ENCODE data around the gene HOXC11.

Gene HOXC11

DNA sequence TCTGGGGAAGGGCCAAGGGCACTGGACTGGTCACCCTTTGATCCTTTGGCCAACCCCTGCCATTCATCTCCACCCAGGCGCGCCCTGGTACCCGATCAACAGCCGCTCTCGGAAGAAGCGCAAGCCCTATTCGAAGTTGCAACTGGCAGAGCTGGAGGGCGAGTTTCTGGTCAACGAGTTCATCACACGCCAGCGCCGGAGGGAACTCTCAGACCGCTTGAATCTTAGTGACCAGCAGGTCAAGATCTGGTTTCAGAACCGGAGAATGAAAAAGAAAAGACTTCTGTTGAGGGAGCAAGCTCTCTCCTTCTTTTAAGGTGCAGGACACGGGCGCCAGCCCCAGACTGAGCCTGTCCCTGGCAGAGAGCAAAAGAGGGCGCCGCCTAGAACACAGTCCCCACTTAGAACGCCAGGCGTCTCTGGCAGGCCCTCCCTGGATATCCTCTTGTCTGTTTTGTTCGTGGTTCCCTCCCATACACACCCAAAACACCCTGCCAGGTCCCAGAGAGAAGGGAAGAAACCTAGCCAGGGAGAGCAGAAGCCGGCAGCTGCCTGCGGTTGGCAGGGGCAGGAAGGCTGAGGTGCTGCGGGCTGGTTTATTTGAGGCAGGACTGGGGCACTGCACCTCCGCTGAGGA, 16.6 kb upstream of the HOXC11 start:
- in situ Hi-C loops (cut with MboI; ENCODE audit: low sequenced_read_pairs): no loop called here

DNA sequence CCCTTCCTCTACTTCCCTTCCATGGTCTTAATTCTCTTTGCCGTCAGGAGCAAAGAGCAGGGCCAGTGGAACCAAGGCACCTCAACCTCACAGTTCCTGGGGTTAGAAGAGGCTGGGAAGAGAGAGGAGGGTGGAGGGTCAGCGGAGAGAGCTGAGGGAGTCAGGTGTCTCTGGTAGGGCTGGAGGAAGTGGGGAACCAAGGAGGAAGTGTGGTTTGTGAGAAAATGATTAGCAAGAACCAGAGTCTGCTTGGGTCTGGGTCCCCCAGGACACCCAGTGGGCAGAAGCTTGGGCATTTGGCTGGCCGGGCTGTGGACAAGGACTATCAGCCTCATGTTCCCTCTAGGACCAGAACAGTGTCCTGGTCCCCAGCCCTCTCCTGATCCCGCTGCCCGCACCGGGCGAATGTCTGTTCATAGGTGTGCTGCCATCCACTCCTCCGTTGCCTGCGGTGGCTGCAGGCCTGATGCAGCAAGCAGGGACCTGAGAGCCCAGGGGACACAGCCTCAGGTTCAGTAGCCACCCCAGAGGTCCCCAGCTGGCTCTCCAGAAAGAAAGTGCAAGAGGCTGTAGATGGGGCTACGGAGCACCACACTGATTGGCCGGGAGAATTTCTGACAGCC, 15.9 kb upstream of the HOXC11 start:
- in situ Hi-C loops (cut with MboI; ENCODE audit: low sequenced_read_pairs): no loop called here

DNA sequence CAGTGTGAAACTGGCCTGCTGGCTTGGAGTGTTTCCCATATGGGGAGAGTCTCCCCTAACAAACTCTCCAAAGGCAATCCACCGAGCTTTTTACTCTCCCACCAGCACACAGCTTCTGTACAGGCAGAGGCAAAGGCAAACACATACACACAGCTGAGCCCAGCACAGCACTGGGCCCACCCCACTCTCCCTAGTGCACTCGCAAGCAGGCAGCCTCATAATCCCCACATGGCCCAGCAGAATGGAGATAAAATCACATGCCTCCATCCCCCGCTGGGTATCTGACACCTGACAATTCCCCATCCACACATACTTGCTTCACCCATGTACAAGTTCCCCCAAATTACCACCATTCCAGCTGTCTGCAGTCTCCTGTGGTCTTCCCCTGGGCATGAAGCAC, 14.8 kb upstream of the HOXC11 start:
- in situ Hi-C loops (cut with MboI; ENCODE audit: low sequenced_read_pairs): no loop called here

DNA sequence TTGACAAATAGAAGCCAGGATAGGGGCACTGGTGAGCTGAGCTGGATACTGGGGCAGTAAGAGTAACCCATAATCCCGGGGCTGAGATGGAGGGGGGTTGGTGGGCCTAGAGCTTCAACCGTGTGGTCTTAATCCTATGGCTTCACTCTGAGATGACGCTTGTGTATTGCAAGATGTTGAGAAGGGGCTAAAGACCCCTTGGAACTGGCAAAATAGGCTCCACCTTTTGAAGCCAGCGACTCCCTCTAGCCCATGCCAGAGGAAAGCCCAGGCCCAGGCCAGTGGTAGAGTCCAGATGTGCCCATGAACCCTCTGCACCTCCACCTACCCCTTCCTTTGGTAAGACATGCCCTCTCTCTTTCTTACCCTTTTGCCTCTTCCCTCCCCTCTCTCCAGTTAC, 13.6 kb upstream of the HOXC11 start:
- in situ Hi-C loops (cut with MboI; ENCODE audit: low sequenced_read_pairs): no loop called here

DNA sequence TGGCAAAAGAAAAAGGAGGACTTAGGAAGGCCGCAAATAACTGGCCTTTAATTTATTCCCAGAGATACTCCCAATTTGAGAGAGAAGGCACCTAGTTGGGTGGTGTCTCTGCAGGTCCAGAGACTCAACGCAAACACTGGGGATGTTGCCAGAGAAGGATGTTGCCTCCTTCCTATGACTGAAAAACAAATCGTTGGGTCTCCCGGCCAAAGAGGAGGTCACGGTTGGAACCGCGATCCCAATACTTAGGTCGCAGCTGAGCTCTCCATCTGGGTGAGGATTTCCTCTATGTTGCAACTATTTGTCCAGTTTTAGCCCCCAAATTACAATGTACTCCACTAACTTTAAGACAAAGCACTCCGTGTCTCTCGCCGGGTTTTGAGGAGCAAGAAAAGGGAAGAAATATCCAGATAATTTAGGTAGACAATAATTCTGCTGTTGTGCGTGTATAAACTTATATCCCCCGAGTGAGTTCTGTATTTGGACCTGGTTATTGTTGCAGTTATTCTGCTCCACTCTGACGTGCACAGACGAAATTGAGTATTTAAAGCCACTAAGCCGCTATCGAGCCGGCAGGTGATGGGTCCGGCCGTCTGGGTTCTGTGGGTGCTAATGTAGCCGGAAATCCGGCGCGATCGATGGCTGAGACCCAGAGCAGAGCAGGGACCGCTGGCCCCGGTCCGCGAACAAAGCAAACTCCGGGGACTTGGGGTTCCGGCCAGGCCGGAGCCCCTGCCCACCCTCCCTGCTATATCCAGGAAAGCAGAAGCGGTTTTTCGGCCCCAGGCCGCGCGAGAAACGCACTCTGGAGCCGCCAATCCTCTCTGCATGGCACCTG, 12.5 kb upstream of the HOXC11 start:
- in situ Hi-C loops (cut with MboI; ENCODE audit: low sequenced_read_pairs): no loop called here

DNA sequence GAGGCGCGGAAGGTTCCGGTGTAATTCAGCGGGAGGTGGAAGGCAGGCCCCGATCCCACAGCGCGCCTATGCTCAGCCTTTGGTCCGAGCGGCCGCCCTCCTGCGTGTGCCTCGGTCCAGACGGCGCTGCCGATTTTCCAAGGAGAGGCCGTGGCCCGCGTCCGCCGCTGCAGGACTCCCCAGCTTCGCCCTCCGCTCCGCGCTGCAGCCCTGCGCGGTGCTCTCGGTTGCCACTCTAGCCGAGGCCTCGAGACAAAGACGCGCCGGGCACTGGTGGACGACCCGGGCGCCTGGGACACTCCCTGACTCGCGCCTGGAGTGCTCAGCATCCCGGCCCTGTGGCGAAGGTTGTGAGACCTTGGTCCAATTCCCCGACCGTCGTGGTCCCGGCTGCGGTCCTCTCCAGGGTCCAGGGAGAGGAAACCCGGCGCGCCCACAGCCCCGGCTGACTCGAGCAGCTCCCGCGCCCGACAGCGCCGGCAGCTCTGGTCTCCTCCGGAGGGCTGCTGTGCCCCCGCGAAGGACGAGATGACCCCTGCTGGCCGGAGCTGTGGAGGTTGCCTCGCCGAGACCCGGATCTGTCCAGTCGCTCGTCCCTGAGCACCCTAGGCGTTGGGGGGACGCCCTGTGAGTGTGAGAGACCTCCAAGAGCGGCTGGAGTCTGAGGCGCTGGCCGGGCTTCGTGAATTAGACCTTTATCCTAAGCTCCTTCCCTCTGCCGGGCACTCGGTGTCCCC, 11.7 kb upstream of the HOXC11 start:
- in situ Hi-C loops (cut with MboI; ENCODE audit: low sequenced_read_pairs): no loop called here

DNA sequence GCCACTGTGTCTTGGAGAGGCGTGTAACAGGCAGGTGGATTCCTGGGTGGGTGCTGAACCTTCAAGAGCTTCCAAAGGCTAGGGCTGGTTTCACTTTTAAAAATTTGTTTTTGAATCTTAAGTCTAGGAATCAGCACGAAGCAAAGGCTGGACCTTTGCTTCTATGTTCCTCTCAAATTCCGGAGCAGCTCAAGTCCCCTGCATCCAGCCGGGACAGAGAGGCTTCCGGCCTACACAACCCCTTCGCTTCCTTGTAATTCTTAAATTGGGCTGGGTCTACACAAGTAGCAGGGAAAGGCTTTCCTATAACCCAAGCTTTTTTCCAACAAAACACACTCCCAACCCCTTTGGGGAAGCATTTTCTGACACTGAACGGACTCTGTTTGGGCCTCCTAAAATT, 9.9 kb upstream of the HOXC11 start:
- in situ Hi-C loops (cut with MboI; ENCODE audit: low sequenced_read_pairs): no loop called here

DNA sequence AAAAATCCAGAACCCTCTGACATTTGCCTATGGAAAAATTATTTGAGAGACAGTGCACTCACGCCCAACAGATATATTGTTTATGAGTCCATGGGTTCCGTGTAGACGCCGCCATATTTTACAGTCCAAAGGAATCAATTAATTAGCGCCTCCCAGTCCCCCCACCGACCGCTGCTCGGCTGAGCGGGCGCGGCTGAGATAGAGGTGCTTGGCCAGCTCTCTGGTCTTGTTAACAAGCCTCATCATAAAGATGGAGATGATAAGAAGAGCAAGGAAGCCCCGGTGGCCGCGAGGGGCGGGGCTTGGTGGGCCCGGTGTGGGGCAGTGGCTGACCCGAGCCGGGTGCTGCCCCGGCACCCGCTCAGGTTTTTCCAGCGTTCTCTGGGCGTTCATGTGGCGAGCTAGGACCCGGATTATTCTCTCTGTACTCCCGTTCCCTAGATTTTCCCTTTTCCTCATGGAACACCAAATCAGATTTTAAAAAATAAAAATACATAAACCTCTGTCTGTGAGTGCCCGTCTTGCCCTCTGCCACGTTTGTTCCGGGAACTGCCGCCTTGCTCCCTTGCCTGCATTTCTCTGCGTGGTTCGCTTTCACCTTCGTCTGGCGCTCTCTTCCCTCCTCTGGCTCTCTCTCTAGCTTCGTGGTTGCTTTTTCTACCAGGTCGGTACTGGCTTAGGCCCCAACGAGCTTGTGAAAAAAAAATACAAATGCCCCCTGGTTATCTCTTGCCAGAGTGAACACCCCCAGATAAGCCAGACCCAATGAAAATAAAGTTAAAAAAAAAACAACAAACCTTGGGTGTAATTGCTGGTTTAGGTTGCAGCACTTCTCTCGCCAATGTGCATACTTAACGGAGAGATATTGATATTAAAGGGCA, 9.3 kb upstream of the HOXC11 start:
- in situ Hi-C loops (cut with MboI; ENCODE audit: low sequenced_read_pairs): no loop called here

DNA sequence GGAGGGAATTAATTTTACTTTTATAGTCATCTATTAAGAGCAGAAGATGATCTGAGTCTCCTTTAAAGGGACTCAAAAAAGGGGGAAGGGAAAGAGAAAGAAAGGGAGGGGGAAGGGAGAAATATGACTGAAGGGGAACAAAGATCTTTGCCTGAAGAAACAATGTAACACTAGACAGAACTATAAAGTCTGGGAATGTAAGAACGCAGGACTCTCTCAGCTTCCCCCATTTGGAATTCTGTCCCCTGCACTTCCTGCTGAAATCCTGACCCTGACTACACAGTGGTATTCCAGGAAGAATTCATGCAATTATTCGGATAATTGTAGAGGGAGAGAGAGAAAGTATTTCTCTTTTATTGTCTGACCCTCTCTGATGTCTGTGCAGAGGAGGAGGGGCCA, 8.6 kb upstream of the HOXC11 start:
- in situ Hi-C loops (cut with MboI; ENCODE audit: low sequenced_read_pairs): no loop called here

DNA sequence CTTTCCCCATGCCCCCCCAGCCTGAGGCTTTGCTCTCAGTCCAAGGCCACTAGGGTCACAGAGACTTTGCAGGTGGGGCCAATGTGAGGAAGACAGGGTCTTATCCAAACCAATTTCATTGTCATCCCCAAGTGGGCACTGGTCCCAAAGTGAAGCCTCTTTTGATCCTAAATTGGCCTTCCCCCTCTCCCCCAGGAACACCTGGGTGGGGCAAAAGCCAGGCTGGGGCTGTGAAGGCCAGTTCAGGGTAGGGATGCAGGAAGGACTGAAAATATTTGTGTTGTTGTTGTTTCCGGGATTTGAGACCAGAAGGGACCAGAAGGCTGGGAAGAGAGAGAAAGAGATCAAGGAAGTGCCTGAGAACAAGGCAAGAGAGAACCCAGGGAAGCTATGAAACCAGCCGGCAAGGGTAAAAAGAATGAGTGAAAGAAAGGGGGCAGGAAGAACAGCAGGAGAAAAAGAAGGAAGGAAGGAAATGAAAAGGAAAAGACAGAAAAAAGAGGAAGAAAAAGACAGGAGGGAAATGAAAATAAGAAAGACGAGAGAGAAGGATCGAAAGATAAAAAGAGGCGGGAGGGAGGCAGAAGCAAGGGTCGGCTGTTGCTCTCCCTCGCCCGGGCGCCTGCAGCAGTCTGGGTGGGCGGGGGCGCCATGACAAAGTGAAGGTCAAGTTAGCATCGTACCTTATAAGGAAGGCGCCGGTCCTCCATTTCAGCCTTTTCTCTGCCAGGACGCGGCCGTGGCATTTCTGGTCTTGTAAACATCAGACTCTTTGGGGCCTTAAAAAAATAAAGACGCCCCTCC, 7.4 kb upstream of the HOXC11 start:
- in situ Hi-C loops (cut with MboI; ENCODE audit: low sequenced_read_pairs): no loop called here

DNA sequence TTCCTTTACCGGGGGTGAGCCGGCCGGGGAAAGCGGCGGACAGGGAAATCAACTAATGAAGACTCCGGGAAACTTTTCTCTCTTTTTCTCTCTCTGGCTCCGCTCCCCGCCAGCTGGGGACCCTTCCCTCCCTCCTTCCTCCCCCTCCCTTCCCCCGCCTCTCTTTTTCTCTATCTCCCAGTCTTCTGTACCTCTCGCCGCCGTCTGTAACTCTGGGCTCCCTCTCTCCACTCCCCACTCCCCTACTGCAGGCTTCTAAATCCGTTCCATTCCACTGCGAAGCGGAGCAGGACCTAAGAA, 6.9 kb upstream of the HOXC11 start:
- in situ Hi-C loops (cut with MboI; ENCODE audit: low sequenced_read_pairs): no loop called here

DNA sequence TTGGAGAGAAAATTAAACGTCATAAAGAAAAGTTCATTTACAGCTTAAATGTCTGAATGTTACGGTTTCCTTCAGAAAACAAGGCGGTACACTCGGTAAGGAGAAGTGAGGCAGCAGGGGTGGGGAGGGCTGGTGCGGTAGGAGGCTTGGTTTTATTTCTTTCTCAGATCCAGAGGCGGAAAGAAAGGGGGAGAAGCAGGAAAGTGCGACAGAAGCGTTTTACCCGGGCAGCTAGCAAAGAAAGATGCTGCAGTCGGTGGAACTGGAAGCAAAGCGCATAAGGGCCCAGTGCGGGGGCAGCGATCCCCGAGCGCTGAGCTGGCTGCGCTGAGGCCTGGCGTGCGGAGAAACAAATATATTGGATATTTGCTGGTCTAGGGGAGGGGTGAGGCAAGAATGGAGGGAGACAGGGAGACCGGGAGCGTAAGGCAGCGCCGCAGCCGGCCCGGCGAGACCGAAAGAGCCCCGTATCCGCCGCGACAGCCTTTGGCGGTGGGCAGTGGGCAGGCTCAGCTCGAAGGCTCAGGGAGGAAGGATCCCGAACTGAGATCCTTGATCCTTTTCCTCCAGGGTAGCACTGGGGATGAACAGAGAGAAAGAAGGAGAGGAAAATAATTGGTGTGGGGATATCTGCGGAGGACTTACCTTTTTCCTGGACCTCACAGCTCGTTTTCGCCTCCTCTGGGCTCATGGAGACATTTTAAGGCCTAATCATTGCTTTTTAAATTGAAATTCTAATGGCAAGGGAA, 6.4 kb upstream of the HOXC11 start:
- in situ Hi-C loops (cut with MboI; ENCODE audit: low sequenced_read_pairs): no loop called here

DNA sequence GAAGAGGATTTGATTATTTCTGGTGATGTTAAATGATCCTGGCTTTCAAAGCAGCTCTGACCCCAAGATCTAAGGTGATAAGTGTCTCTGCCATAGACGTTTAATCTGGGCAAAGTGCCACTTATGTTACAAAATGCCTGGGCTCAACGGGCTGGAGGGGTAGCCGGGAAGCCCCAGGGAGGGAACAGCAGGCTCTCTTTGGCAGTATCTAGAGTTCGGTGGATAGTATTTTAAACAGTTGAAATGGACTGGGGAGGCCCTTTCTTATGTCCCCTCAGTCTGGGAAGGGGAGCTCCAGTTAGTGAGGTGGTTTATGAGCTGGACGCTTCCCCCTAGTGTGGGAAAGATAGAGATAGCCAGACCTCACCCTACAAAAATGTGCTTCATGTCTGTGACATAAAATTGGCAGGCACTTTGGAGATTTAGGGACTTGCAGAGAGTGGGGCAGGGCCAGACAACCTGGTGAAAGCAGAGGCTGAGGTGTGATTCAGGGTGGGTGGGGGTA, 5.5 kb upstream of the HOXC11 start:
- in situ Hi-C loops (cut with MboI; ENCODE audit: low sequenced_read_pairs): no loop called here

DNA sequence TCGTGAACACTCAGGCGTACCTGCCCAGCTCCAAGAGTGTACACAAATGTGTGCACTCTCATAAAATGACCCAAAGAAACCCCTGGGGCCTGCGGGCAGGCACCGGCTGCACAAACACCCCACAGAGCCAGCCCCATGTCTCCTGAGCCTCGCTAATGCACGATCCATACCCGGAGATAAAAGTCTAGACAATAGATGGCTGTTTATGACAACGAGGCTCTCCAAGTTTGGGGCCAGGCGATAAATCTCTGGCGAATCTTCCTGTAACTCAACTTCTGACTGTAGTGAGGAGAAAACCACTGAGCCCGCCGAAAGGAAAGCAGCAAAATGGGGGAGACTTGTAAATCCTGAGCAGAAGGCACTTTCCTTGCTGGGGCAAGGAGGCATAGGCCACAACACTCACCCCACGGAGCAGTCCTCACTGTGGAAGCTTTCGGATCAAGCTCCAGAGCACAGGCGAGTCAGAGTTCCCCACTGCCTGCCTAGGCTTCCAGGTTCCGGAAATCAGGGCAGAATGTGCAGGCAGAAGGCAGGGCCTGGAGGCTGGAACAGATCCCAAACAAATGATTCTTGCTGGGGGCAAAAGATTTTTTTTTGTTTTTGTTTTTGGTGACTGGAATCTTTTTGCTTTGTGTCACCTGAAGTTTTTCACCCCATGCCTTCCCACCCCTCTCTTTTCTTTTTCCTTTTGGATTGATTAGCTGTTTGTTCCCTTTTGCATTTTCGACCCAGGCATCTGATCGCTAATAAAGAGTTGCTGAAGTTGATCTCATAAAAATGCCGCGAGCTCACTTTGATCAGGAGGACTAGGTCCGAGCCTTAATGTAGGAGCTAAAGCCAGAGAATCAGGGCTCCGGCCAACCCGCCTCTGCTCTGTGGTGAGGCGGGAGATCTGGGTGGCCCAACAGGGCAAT, 4.5 kb upstream of the HOXC11 start:
- in situ Hi-C loops (cut with MboI; ENCODE audit: low sequenced_read_pairs): no loop called here

DNA sequence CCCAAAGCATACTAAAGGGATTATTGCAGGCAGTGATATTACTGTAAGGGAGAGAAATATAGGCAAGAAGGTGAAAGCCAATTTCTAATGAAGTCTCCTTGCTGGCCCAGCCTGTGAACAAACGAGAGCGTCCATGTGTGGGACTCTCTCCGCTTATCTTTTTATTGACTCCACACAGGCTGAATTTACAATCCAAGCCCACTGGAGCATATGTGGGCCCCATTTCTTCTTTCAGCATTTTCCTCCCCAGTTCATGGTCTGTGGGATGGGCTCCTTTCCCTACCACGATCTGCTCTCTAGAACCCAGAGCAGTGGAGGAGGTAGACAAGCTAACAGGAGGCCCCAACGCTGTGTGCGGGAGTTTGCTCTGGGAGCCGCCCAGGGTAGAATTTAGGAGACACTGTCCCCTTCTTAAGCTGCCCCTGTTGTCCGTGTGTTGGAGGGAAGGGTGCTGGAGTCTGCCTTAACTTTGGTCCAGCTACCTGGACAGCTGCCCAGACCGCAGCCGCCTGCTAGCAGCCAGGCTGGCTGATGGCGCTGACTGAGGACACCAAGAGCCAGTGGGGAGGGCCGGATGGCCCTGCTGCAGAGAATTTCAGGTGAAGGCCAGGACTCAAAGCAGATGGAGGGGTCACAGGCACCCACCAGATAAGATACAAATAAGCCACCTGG, 3.2 kb upstream of the HOXC11 start:
- in situ Hi-C loops (cut with MboI; ENCODE audit: low sequenced_read_pairs): no loop called here

DNA sequence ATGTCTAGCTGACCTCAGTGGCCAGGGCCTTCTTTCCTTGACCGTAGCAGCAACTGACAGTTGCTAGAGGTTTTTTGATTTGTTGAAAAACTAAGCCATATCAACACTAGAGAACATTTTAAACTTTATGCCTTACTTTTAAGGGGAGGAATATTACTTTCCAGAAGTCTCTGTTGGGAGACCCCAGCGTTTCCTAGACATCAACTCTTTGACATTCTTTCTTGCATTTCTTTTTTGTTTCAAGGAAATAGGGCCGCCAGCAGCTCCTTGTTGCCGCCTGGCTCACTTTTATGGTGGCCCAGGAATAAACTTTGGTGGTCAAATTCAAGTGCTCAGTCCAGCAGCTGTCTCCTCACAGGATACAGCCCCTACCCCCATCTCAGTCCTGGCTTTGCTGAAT, 2.5 kb upstream of the HOXC11 start:
- in situ Hi-C loops (cut with MboI; ENCODE audit: low sequenced_read_pairs): no loop called here

DNA sequence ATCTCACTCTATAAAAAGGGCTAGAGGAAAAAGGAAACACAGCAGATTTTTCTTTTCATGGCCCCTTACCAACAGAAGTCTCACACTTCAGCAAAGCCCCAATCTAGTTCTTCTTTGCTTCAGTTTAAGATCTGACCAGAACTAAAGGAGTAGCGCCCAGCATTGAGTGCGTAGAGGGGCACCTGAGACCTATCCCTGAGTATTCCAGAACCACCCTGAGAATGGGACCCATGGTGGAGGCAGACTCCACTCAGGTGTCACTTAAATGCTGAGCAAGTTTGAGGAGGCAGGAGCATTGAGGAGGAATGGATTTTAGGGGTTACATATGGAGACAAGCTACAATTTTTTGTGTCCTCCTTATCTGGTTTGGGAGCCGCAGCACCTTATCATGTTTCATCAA, 1.8 kb upstream of the HOXC11 start:
- in situ Hi-C loops (cut with MboI; ENCODE audit: low sequenced_read_pairs): no loop called here
